ENCODE results near the gene EFCAB6.

EFCAB6 gene

DNA sequence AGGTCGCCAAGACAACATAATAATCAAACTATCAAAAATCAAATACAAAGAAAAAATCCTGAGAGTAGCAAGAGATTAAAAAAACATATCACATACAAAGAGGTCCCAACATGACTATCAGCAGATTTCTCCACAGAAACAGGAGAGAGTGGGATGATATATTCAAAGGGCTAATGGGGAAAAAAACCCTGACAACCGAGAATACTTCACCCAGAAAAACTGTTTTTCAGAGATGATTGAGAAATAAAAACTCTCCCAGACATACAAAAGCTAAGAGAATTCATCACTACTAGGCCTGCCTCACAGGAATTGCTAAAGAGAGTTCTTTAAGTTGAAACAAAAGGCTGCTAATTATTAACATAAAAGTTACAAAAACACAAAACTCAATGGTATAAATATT, 108.1 kb downstream of the EFCAB6 start:
- TF ChIP-seq, protein P1, sequence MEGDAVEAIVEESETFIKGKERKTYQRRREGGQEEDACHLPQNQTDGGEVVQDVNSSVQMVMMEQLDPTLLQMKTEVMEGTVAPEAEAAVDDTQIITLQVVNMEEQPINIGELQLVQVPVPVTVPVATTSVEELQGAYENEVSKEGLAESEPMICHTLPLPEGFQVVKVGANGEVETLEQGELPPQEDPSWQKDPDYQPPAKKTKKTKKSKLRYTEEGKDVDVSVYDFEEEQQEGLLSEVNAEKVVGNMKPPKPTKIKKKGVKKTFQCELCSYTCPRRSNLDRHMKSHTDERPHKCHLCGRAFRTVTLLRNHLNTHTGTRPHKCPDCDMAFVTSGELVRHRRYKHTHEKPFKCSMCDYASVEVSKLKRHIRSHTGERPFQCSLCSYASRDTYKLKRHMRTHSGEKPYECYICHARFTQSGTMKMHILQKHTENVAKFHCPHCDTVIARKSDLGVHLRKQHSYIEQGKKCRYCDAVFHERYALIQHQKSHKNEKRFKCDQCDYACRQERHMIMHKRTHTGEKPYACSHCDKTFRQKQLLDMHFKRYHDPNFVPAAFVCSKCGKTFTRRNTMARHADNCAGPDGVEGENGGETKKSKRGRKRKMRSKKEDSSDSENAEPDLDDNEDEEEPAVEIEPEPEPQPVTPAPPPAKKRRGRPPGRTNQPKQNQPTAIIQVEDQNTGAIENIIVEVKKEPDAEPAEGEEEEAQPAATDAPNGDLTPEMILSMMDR (IDR thresholded peaks at IDR 0.05; ENCODE audit: low read depth, low read length, missing control alignments) = no peak
- H3K4me3 ChIP-seq (replicated peaks; ENCODE audit: low read depth, low read length) = no peak overlapping the region

DNA sequence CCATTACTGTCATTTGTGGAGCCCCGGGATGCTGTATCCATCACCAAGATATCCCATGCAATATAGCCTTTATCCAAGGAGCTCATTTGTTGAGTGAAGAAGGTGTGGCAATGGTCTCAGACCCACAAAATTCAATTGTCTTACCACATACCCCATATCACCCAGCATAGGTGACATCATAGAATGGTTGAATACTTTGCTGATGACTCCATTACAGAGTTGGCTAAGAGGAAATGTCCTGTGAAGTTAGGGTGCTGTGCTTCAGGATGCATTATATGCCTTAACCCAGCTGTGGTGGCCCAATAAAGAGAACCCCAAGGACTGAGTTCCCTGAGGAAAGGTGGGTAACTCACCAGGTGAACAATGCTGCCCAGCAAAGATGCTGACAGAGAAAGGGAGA, 113.7 kb downstream of the EFCAB6 start:
- TF ChIP-seq, protein P1 (IDR thresholded peaks at IDR 0.05; ENCODE audit: low read depth, low read length, missing control alignments) = no peak
- DNase-seq (ENCODE audit: extremely low read depth, low read depth) = no peak

More for the DNA sequence above, 108.1 kb downstream of the EFCAB6 start:
- no peak for DNase-seq (ENCODE audit: extremely low read depth, low read depth)

DNA sequence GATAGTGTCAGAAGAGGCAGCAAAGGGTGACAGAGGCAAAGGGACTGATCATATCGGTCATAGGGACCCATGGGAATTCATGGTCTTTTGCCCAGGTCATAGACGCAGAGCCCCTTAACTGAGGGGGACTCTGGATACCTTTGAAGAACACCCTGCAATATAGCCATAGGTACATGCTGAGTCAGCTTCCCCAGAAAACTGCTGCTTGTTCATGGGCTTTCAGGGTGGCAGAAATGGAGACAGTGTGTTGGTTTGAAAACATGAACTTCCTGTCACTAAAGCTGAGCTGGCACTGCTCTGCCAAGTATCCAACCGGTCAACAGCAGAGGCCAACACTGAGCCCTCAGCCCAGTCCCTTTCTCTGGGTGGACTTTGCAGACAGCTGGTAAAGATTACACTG, 114.2 kb downstream of the EFCAB6 start:
- DNase-seq (ENCODE audit: extremely low read depth, low read depth) = no peak
- H3K4me3 ChIP-seq (replicated peaks; ENCODE audit: low read depth, low read length) = no peak overlapping the region
- TF ChIP-seq, protein P1 (IDR thresholded peaks at IDR 0.05; ENCODE audit: low read depth, low read length, missing control alignments) = no peak

More for the DNA sequence above, 113.7 kb downstream of the EFCAB6 start:
- H3K4me3 ChIP-seq (replicated peaks; ENCODE audit: low read depth, low read length) = no peak overlapping the region

DNA sequence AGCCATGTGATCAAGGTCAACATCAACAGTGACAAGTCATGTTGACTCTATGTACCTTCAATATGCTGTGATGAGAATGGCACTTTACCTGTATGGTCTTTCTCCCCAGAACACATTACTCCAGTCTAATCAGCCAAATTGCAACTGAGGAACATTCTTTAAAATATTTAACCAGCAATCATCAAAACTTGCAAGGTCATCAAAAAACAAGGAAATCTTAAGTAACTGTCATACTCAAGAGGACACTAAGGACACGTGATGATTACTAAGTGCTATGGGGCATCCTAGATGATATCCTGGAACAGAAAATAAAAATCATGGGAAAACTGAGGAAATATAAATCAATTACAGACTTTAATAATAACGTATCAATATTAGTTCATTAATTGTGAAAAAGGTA, 118.9 kb downstream of the EFCAB6 start:
- no peak overlapping the region for H3K4me3 ChIP-seq (replicated peaks; ENCODE audit: low read depth, low read length)
- DNase-seq (ENCODE audit: extremely low read depth, low read depth) = no peak
- TF ChIP-seq, protein P1 (IDR thresholded peaks at IDR 0.05; ENCODE audit: low read depth, low read length, missing control alignments) = no peak

DNA sequence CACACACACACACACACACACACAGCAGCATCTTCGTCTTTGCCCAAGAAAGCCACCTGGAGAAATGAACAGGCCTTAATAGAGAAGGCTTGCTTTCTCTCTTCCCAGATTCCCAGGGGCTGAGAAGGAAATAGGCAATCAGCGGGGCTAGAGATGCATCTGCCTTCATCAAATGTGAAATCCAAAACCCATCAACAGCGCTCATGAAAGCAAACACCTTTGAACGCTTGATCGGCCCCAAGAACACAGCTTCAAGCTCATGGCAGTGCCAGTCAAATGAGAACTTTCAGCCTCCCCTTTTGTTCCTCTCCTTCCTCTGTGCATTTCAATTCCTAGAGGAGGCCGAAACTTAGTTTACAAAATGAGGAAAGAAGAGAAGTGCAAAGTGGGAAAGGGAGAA, 122.7 kb downstream of the EFCAB6 start:
- TF ChIP-seq, protein P1 (IDR thresholded peaks at IDR 0.05; ENCODE audit: low read depth, low read length, missing control alignments) = no peak
- no peak for DNase-seq (ENCODE audit: extremely low read depth, low read depth)
- no peak overlapping the region for H3K4me3 ChIP-seq (replicated peaks; ENCODE audit: low read depth, low read length)

DNA sequence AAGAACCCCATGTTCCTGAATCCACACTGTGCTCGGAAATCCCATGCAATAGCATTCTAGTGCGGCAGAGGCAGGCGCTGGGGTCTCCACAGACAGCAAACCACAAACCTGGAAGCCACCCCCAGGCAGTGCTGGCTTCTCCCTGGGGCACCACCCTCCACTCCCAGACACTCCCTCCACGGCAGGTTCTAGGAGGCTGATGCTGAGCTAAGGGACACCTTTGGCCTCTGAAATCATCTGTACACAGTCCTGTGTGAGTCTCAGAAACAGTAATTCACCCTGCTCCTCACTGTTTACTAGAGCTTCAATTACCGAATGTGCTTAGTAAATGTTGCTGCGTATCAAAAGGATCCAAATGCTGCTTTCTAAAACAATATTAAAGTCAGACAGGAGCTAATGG, 129.3 kb downstream of the EFCAB6 start:
- no peak for DNase-seq (ENCODE audit: extremely low read depth, low read depth)
- TF ChIP-seq, protein P1 (IDR thresholded peaks at IDR 0.05; ENCODE audit: low read depth, low read length, missing control alignments) = no peak
- H3K4me3 ChIP-seq (replicated peaks; ENCODE audit: low read depth, low read length) = no peak overlapping the region

DNA sequence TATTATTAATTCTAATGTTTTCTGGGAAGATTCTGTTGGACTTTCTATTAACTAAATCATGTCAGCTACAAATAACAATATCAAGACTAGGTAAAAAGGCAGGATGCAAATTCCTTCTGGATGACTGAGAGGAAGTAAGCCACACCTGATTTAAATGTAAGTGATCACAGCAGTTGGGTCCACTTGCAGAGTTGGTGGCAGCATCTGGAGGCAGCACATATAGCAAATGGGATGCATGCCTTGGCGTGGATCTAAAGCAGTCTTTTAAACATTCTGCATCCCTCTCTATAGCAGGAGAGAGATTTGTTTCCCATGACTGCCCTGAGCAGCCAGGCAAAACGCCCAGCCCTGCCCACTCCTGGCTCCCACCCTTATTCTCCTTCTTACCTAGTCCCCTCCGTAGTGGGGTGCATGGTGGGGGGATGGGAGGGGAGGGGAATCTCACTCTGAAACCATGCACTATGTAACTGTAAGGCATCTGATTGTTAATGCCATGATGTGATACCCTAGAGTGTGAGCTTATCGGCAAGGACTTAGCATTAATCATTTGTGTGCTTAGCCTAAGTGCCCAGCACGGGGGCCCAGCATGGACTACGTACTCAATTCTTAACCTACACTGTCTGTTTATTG, 130.3 kb downstream of the EFCAB6 start:
- H3K4me3 ChIP-seq (replicated peaks; ENCODE audit: low read depth, low read length) = no peak overlapping the region
- TF ChIP-seq, protein P1 (IDR thresholded peaks at IDR 0.05; ENCODE audit: low read depth, low read length, missing control alignments) = no peak
- no peak for DNase-seq (ENCODE audit: extremely low read depth, low read depth)
